ENCODE data around the gene CALB2.

DNA sequence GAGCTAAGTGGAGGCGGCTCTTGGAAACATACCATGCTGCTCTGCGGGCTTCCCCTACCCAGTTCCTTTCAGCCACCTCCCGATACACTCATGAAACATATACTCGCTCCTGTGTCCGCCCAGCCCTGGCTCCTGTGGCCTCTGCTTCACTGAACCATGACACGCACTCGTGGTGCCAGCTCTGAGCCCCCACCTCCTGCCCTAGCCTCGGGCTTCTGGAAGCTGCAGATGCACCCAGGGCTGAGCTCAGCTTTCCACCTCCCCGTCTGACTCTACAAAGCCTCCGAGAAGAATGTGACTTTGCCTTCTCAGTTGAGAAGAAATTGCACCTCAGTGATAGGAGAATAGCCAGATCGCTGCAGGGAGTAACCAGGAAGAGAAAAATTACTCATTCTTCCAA, 11.0 kb downstream of the CALB2 start:
- TF ChIP-seq CTCF (conservative IDR thresholded peaks at IDR 0.05; ENCODE audit: low read length) (no peak), EZH2phosphoT487 (IDR thresholded peaks at IDR 0.05; ENCODE audit: borderline replicate concordance) (no peak)

Measured in Loucy (cell line).